Cardiac muscle cell (in vitro differentiated cells and primary cell): ENCODE results near the gene MYF5. TPM values are rescaled to one million over a fixed set of nuclear protein-coding genes. Genes with fewer than 3 reads are reported as not detected.
A peak's percentile ranks its signal among the peaks of the same experiment; 100 is the strongest.

ENCODE experiments used
- DNase-seq, 2 donors: peaks; one replicate each; pipeline versions ENCODE4 v3.0.0 to v3.0.0-alpha.2; 2010 to 2017; ENCODE audit warnings: low read depth in 1 of 2, low spot score in 1 of 2
- H3K27ac ChIP-seq: fragments of 200-600 bp; sonication (generic); 2 replicates; pipeline ENCODE4 v1.5.1; 2016
- H3K27me3 ChIP-seq: fragments of 200-600 bp; sonication (generic); 2 replicates; pipeline ENCODE4 v1.6.0; 2016; ENCODE audit warnings: control low read depth
- H3K36me3 ChIP-seq: fragments of 200-600 bp; sonication (generic); 2 replicates; pipeline ENCODE4 v1.5.1; 2016; ENCODE audit warnings: control low read depth
- H3K4me1 ChIP-seq: fragments of 200-600 bp; sonication (generic); 2 replicates; pipeline ENCODE4 v1.8.1; 2017; ENCODE audit warnings: low read depth, mild to moderate bottlenecking, mixed run types
- H3K4me3 ChIP-seq: fragments of 200-600 bp; sonication (generic); 2 replicates; pipeline ENCODE4 v1.5.1; 2016; ENCODE audit warnings: mild to moderate bottlenecking
- H3K9me3 ChIP-seq: fragments of 200-600 bp; sonication (generic); 2 replicates; pipeline ENCODE4 v1.5.1; 2017; ENCODE audit warnings: low read depth, mild to moderate bottlenecking, control low read depth
- CTCF ChIP-seq: IDR thresholded peaks from 2 replicates; pipeline ENCODE4 v1.5.1; 2012; ENCODE audit warnings: low read depth, mild to moderate bottlenecking, low read length
- polyA plus RNA-seq: library from polyadenylated mRNA; unstranded; fragments of >200 nt; fragmentation: Nextera tagmentation; extraction: Ambion mirVana; gene quantifications from 2 replicates; pipeline ENCODE4 v1.2.1, GENCODE V29; 2016
- total RNA-seq: library from RNA; depleted of rRNA; stranded (reverse); fragments of >200 nt; gene quantifications from 2 replicates; pipeline ENCODE4 v1.2.3, GENCODE V29; 2016

The MYF5 gene
- total and polyA plus RNA-seq, 2 experiments from 2014 or later: not detected

- Histone ChIP-seq H3K9me3 (no peaks in the 10 kb centered on the region), H3K4me3 (no peak overlapping the region), H3K27me3 (no peaks in the 10 kb centered on the region), H3K4me1 (no peaks in the 10 kb centered on the region), H3K27ac (no peak overlapping the region), H3K36me3 (no peaks in the 10 kb centered on the region)
- no peak for DNase-seq
- no peak for TF ChIP-seq CTCF
These were observed 37.2 kb upstream of the MYF5 start for GRCh38 chr12:80679346-80680131.

DNA sequence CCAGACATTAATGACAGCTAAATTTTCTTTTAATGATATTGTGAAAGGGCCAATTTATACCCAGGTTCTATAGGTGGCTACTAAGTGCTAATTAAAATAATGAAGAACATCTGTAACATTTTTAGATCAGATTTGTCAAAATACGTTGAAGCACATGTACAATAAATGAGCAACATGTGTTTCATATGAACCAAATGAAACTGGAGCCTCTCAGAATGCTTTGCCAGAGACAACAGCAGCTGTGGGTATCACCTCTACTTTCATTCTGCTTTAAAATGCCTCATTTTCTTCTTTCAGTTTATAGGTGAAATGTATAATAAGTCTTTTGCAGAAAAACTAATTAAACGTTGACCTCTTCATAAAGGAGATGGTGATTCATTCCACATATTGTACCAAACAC is 35.4 kb upstream of the MYF5 start:
- Histone ChIP-seq H3K9me3 (no peaks in the 10 kb centered on the region), H3K27me3 (no peaks in the 10 kb centered on the region), H3K4me3 (no peak overlapping the region), H3K27ac (no peak overlapping the region), H3K36me3 (no peaks in the 10 kb centered on the region), H3K4me1 (no peaks in the 10 kb centered on the region)
- TF ChIP-seq CTCF: no peak
- no peak for DNase-seq

- no peak for TF ChIP-seq CTCF
- H3K4me3 ChIP-seq: no peak overlapping the region
- no peak overlapping the region for H3K27ac ChIP-seq
- no peaks in the 10 kb centered on the region for H3K4me1 ChIP-seq
- no peak for DNase-seq
- no peaks in the 10 kb centered on the region for H3K36me3 ChIP-seq
- H3K9me3 ChIP-seq: no peaks in the 10 kb centered on the region
- H3K27me3 ChIP-seq: no peaks in the 10 kb centered on the region
These were observed 34.9 kb upstream of the MYF5 start for GRCh38 chr12:80681786-80682185.

DNA sequence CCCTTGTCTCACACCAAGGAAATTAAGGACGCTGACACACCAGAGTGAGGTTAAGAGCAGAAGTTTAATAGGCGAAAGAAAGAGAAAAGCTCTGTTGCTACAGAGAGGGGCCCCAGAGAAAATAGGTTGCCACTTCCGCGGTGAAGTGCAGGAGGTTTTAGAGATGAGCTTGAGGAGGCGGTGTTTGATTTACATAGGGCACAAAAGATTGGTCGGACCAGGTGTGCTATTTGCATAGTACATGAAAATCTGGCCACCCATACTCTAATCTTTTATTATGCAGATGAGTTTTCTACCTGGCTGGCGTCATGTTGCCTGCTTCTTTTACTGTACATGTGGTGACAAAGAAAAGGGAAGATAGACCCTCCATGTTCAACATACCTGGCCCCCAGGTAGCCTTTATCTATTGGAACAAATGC is 32.6 kb upstream of the MYF5 start:
- Histone ChIP-seq H3K27ac (no peak overlapping the region), H3K4me3 (no peak overlapping the region), H3K27me3 (no peaks in the 10 kb centered on the region), H3K9me3 (no peaks in the 10 kb centered on the region), H3K36me3 (no peaks in the 10 kb centered on the region), H3K4me1 (no peaks in the 10 kb centered on the region)
- peak in 1 of 2 donors; percentile 8 for DNase-seq
- no peak for TF ChIP-seq CTCF

GRCh38 chr12:80690090-80690489 is 26.6 kb upstream of the MYF5 start:
- H3K9me3 ChIP-seq: no peaks in the 10 kb centered on the region
- no peak for DNase-seq
- TF ChIP-seq CTCF: no peak
- no peak overlapping the region for H3K27ac ChIP-seq
- no peak overlapping the region for H3K4me3 ChIP-seq
- no peaks in the 10 kb centered on the region for H3K36me3 ChIP-seq
- H3K4me1 ChIP-seq: no peaks in the 10 kb centered on the region
- H3K27me3 ChIP-seq: no peaks in the 10 kb centered on the region

- no peaks in the 10 kb centered on the region for H3K27me3 ChIP-seq
- DNase-seq: no peak
- H3K4me3 ChIP-seq: no peak overlapping the region
- no peak overlapping the region for H3K27ac ChIP-seq
- H3K36me3 ChIP-seq: no peaks in the 10 kb centered on the region
- H3K9me3 ChIP-seq: no peaks in the 10 kb centered on the region
- no peak for TF ChIP-seq CTCF
- H3K4me1 ChIP-seq: no peaks in the 10 kb centered on the region
These were observed 26.2 kb upstream of the MYF5 start for GRCh38 chr12:80690513-80690912.
